Measurements from ENCODE around the gene RIC8B.

DNA sequence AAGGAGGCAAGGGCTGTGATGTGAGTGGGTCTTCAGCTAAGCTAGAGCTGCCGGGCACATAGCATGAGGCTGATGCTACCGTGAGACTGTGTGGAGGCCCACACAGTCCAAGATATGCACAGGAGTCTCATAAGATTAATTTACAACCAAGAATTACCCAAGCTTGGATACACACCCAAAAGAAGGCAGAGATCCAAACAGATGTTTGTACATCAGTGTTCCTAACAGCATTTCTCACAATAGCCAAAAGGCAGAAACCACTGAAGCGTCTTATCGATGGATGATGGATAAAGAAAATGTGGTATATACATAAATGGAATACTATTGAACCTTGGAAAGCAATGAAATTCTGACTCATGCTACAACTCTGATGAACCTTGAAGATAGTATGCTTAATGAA is 40.8 kb upstream of the RIC8B start:
- no peak for TF ChIP-seq POLR2AphosphoS5 (IDR thresholded peaks at IDR 0.05; ENCODE audit: low read depth, low read length)
- TF ChIP-seq POLR2A (IDR thresholded peaks at IDR 0.05; ENCODE audit: low read depth, low read length) = no peak
- no peak for TF ChIP-seq TAF1 (IDR thresholded peaks at IDR 0.05; ENCODE audit: low read depth, low read length)
